CD4-positive, alpha-beta T cell (primary cell): ENCODE results near the gene NPSR1. TPM values are rescaled to one million over a fixed set of nuclear protein-coding genes. Genes with fewer than 3 reads are reported as not detected.

ENCODE experiments used
- ATAC-seq: fragments of 200-7000 bp; cut with Tn5 transposase; one replicate; pipeline ENCODE4 v1.10.0; 2022; ENCODE audit warnings: mild to moderate bottlenecking; ENCODE audit not compliant: poor library complexity
- CTCF ChIA-PET: fragments of 350-600 bp; sonication (Branson Sonifier 250); formaldehyde crosslinking; loops from one replicate; lab custom pipeline; 2021; ENCODE audit warnings: antibody characterized with exemption, inconsistent platforms; lab: Charles Lee
- POLR2A ChIA-PET: fragments of 350-600 bp; sonication (Branson Sonifier 250); formaldehyde crosslinking; loops from one replicate; lab custom pipeline; 2021; ENCODE audit warnings: antibody characterized with exemption, inconsistent platforms; lab: Charles Lee
- DNase-seq, 14 experiments: peaks; one replicate each; pipeline ENCODE4 v3.0.0-alpha.2; 2013 to 2020; ENCODE audit warnings: mixed read lengths in 2 of 14
- H3K27ac ChIP-seq, 2 donors: one replicate each; pipeline versions ENCODE4 v1.5.1 to v1.7.0; 2013; ENCODE audit warnings: low read length in 2 of 2, low read depth in 1 of 2, mild to moderate bottlenecking in 1 of 2
- H3K27me3 ChIP-seq, 2 experiments: 1 replicate in 1 of 2; 2 replicates in 1 of 2; pipeline versions ENCODE4 v1.6.1 to v1.7.0; 2013; ENCODE audit warnings: low read length in 2 of 2, control low read depth in 1 of 2, mild to moderate bottlenecking in 1 of 2, moderate library complexity in 1 of 2; ENCODE audit not compliant: insufficient read depth in 2 of 2, control insufficient read depth in 1 of 2
- H3K36me3 ChIP-seq: one replicate; pipeline ENCODE4 v1.6.1; 2013; ENCODE audit warnings: low read length, control low read depth; ENCODE audit not compliant: insufficient read depth
- H3K4me1 ChIP-seq: one replicate; pipeline ENCODE4 v1.6.1; 2013; ENCODE audit warnings: low read length, control low read depth; ENCODE audit not compliant: insufficient read depth
- H3K4me3 ChIP-seq: one replicate; pipeline ENCODE4 v1.5.1; 2013; ENCODE audit warnings: mild to moderate bottlenecking, low read length, moderate library complexity
- H3K9me3 ChIP-seq, 2 experiments: 1 replicate in 1 of 2; 2 replicates in 1 of 2; pipeline versions ENCODE4 v1.6.1 to v1.7.0; 2013; ENCODE audit warnings: low read length in 2 of 2, mild to moderate bottlenecking in 2 of 2, control low read depth in 1 of 2, moderate library complexity in 1 of 2; ENCODE audit not compliant: control insufficient read depth in 1 of 2, insufficient read depth in 1 of 2
- H3K27ac Mint-ChIP-seq: one replicate; pipeline ENCODE4 v1.8.0; 2020; ENCODE audit warnings: mixed read lengths
- H3K27me3 Mint-ChIP-seq: one replicate; pipeline ENCODE4 v1.8.0; 2021; ENCODE audit warnings: mixed read lengths
- H3K36me3 Mint-ChIP-seq: one replicate; pipeline ENCODE4 v1.8.0; 2021; ENCODE audit warnings: low read depth, mixed read lengths
- H3K4me1 Mint-ChIP-seq: one replicate; pipeline ENCODE4 v1.8.0; 2021; ENCODE audit warnings: low read depth, mixed read lengths
- H3K4me3 Mint-ChIP-seq: one replicate; pipeline ENCODE4 v1.8.0; 2020; ENCODE audit warnings: mild to moderate bottlenecking, mixed read lengths
- H3K9me3 Mint-ChIP-seq: one replicate; pipeline ENCODE4 v1.8.0; 2020; ENCODE audit warnings: mixed read lengths
- intact Hi-C, 2 experiments: fragments of 100-400 bp; cut with DNase I in 1 of 2; cut with micrococcal nuclease in 1 of 2; formaldehyde crosslinking; loops; one replicate each; pipeline versions ENCODE4 v1.15.1 to v1.9.0; 2023 to 2025; cut with DNase I, micrococcal nuclease
- total RNA-seq, 174 experiments: library from RNA in 2 of 174; stranded (reverse) in 2 of 174; gene quantifications; one replicate each; pipeline ENCODE4 v1.2.3 and lab custom pipeline; 2021 to 2026
- TF ChIP-seq, protein P1 (sequence below): fragments of 200-600 bp; IDR thresholded peaks from one replicate; pipeline ENCODE4 v1.8.0; 2022; ENCODE audit warnings: antibody characterized with exemption, mild to moderate bottlenecking

NPSR1 gene
- total RNA-seq, 2 experiments from 2014 or later, result not detected

DNA sequence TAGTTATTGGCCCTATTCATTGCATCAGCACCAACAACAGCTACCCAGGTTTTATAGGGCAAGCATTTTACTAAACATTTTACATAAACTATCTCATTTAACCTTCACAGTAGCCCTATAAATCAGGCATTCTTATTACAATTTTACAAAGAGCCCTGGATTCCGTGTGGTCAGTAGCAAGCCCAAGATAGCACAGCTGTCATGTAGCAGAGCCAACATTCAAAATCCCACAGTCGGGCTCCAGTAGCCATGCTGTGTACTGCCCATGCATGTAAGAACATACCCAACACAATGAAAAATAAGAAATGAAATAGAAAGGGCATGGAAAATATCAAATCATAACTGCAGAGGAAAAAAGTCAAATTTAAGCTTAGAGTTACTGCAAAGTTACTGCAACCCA is 102.3 kb downstream of the NPSR1 start:
- Mint-ChIP-seq H3K36me3 (no peaks in the 10 kb centered on the region), H3K27ac (no peak overlapping the region), H3K9me3 (no peaks in the 10 kb centered on the region), H3K27me3 (peaks cover 8% of the 10 kb centered on the region), H3K4me1 (no peaks in the 10 kb centered on the region), H3K4me3 (no peak overlapping the region)
- Histone ChIP-seq H3K4me1 (no peaks in the 10 kb centered on the region), H3K27me3 (no peaks in the 10 kb centered on the region), H3K4me3 (no peak overlapping the region), H3K9me3 (no peaks in the 10 kb centered on the region), H3K36me3 (no peaks in the 10 kb centered on the region), H3K27ac (no peak overlapping the region)
- intact Hi-C loops, result no loop called here
- ATAC-seq (no peak), DNase-seq (no peak)
- POLR2A ChIA-PET, result no interaction called here
- TF ChIP-seq, protein P1, sequence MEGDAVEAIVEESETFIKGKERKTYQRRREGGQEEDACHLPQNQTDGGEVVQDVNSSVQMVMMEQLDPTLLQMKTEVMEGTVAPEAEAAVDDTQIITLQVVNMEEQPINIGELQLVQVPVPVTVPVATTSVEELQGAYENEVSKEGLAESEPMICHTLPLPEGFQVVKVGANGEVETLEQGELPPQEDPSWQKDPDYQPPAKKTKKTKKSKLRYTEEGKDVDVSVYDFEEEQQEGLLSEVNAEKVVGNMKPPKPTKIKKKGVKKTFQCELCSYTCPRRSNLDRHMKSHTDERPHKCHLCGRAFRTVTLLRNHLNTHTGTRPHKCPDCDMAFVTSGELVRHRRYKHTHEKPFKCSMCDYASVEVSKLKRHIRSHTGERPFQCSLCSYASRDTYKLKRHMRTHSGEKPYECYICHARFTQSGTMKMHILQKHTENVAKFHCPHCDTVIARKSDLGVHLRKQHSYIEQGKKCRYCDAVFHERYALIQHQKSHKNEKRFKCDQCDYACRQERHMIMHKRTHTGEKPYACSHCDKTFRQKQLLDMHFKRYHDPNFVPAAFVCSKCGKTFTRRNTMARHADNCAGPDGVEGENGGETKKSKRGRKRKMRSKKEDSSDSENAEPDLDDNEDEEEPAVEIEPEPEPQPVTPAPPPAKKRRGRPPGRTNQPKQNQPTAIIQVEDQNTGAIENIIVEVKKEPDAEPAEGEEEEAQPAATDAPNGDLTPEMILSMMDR, result no peak
- CTCF ChIA-PET, result no interaction called here

DNA sequence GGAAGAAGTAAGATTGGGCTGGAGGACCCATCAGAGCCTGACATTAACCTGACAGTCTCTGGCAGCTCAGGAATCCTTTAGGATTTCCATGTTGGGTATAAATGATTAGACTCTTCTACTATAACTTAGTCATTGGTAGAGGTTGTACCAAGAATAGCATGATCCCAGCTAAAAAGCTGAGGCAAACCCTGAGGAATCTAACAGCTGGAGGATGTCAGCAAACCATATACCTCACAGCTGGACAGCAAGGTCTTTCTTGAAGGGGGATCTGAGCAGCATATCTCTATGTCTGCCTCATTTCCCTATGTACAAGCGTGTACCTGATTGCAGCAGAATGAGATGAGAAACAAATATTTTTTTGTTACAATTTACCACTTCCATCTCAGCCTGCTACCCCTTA is 103.2 kb downstream of the NPSR1 start:
- Histone ChIP-seq H3K9me3 (no peaks in the 10 kb centered on the region), H3K4me3 (no peak overlapping the region), H3K36me3 (no peaks in the 10 kb centered on the region), H3K27me3 (no peaks in the 10 kb centered on the region), H3K4me1 (no peaks in the 10 kb centered on the region), H3K27ac (no peak overlapping the region)
- CTCF ChIA-PET, result no interaction called here
- intact Hi-C loops, result no loop called here
- H3K27me3 Mint-ChIP-seq, result peaks cover 8% of the 10 kb centered on the region
- no peak overlapping the region for H3K4me3 Mint-ChIP-seq
- no peak overlapping the region for H3K27ac Mint-ChIP-seq
- POLR2A ChIA-PET, result no interaction called here
- no peaks in the 10 kb centered on the region for H3K4me1 Mint-ChIP-seq
- DNase-seq, result no peak
- H3K36me3 Mint-ChIP-seq, result no peaks in the 10 kb centered on the region
- no peaks in the 10 kb centered on the region for H3K9me3 Mint-ChIP-seq
- ATAC-seq, result no peak
- TF ChIP-seq, protein P1, result no peak

DNA sequence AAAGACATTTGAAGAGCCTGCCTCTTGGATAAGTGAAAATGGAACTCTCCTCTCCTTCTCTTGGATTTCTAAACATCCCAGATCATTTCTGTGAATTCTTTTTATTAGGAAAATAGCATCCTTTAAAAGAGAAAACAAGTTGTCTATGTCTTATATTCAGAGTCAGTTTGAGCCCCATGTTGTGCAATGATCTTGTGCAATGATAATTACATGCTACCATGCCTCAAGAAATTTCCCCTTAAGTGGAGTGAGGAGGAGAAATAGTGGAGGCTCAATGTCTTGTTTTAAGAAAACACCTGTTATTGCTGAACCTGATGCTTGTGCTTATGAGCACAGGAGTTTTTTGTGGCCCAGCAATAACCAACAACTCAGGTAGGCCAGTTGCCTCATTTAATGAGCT is 103.6 kb downstream of the NPSR1 start:
- H3K36me3 Mint-ChIP-seq, result no peaks in the 10 kb centered on the region
- ATAC-seq, result no peak
- TF ChIP-seq, protein P1, result no peak
- H3K4me1 ChIP-seq, result no peaks in the 10 kb centered on the region
- ChIA-PET POLR2A (no interaction called here), CTCF (no interaction called here)
- H3K4me1 Mint-ChIP-seq, result no peaks in the 10 kb centered on the region
- DNase-seq, result no peak
- H3K27ac ChIP-seq, result no peak overlapping the region
- no peak overlapping the region for H3K4me3 ChIP-seq
- no peaks in the 10 kb centered on the region for H3K9me3 ChIP-seq
- no peaks in the 10 kb centered on the region for H3K27me3 ChIP-seq
- H3K36me3 ChIP-seq, result no peaks in the 10 kb centered on the region
- no peak overlapping the region for H3K27ac Mint-ChIP-seq
- peaks cover 8% of the 10 kb centered on the region for H3K27me3 Mint-ChIP-seq
- no peak overlapping the region for H3K4me3 Mint-ChIP-seq
- no peaks in the 10 kb centered on the region for H3K9me3 Mint-ChIP-seq
- intact Hi-C loops, result no loop called here
